Activated CD8-positive, alpha-beta memory T cell treated with anti-CD3 and anti-CD28 coated beads, Interleukin-2, amount 50 U/mL, for 24 hours (primary cell): ENCODE data around the gene FAM228A.
"Not testable (repeated sequence)": the region's sequence is repeated elsewhere in the genome, so short reads cannot be mapped to it uniquely, and the experiment has no call there.

ENCODE experiments used
- DNase-seq: peaks from one replicate; pipeline ENCODE4 v3.0.0-alpha.2; 2020; ENCODE audit errors: extremely low read depth

The FAM228A gene

GRCh38 chr2:24174851-24175277 is at the start of gene FAM228A:
FAM228A (plus strand) TSS chr2:24175053; CDS start chr2:24175481, 428 bp downstream.
- no peak for DNase-seq

DNA sequence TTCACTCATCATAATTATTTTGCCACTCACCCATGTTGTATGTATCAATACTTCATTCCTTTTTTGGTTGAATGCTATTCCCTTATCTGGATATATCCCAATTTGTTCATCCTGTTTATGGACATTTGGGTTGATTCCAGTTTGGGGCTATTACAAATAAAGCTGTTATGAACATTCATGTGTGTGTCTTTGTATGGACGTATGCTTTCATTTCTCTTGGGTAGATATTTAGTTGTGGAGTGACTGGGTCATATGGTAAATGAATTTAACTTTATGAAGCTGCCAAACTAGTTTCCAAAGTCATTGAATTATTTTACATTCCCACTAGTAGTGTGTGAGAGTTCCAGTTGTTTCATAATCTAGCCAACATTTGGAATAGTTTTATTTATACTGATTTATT is 48.9 kb upstream of the FAM228A start:
- DNase-seq: no peak

DNA sequence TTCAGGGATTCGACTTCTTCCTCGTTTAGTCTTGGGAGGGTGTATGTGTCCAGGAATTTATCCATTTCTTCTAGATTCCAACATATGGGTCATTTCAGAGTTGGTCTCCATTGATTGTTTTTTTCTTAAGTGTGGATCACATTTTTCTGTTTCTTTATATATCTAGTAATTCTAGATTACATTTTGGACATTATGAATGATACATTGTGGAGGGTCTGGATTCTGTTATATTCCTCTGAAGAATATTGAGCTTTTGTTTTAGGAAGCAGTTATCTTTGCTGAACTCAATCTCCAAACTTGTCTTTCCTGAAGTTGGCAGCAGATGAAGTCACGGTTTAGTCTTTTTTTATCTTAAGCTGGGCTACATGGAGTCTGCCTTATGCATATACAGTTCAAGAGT is 42.3 kb upstream of the FAM228A start:
- no peak for DNase-seq

DNA sequence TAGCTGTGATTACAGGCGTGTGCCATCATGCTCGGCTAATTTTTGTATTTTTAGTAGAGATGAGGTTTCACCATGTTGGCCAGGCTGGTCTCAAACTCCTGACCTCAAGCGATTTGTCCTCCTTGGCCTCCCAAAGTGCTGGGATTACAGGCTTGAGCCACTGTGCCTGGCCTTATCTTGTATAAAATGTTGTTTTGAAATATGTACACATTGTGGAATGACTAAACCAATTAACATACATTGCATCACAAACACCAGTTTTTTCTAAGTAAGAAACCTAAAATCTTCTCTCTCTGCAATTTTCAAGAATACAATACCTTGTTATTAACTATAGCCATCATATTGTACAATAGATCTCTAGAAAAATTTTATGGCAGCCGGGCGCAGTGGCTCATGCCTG is 34.5 kb upstream of the FAM228A start:
- not testable (repeated sequence) for DNase-seq

- DNase-seq: no peak
Observed at GRCh38 chr2:24147364-24147763, 27.5 kb upstream of the FAM228A start.

DNA sequence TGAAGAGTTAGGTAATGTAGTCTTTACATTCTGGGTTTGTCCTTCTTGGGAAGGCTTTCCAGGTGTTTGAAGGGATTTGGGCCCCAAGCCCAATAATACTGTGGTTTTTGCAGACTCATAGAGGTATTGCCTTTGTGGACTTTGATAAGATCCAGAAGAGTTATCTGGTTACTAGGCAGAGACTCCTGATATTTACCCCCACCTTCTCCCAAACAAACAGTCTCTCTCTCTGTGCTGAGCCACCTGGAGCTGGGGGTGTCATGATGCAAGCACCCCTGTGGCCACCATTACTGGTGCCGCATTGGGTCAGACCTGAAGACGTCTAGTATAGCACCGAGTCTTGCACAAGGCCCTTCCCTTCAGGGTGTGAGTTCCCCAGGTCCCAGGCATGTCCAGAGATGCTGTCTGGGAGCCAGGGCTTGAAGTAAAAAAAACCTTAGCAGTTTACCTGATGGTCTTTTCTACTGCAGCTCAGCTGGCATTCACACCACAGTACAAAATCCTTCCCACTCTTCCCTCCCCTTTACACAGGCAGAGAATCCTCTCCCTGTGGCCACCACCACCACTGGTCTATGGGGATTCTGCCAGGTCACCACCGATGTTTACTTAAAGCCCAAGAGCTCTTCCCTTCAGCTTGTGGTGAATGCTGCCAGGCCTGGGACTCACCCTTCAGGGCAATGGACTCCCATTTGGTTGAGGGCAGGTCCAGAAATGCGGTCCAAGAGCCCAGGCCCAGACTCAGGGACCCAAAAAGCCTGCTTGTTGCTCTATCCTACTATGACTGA is 22.2 kb upstream of the FAM228A start:
- DNase-seq: no peak

- no peak for DNase-seq
Observed at GRCh38 chr2:24153478-24153877, 21.4 kb upstream of the FAM228A start.

DNA sequence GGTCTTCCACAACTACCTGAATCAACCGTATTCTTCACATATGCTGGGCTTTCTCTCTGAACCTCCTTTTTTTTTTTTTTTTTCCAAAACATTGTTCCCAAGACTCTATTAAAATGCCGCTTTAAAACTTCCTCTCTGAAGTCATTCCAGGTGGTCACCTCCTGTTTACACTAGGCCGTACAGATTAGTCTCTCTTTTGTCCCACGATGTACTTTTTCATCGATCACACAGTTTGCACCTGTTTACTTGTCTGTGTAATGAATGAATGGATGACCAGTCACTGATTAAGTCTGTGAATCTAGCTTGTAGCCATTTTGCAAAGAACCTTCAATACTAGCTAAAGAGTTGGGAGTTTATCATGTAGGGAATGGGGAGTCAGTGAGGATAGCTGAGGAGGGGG is 16.7 kb upstream of the FAM228A start:
- no peak for DNase-seq

GRCh38 chr2:24159708-24160107 is 15.1 kb upstream of the FAM228A start:
- DNase-seq: no peak

DNA sequence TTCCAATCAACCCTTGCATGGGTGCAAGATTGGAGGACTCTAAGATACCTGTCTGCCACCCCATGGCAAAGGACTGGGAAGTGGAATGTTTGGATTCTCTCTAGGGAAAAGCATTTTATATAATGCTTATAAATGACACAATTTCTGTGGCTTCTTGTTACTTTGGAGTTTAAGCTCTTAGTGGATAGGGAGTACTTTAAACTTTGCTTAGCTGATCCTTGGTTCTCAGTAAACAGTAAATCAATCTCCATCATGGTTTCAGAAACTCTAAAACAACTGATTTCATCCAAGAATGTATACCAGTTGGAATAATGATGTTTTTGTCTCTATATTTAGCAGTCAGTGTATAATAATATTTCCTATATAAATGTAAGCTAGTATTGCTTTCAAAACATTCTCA is 14.1 kb upstream of the FAM228A start:
- no peak for DNase-seq

DNA sequence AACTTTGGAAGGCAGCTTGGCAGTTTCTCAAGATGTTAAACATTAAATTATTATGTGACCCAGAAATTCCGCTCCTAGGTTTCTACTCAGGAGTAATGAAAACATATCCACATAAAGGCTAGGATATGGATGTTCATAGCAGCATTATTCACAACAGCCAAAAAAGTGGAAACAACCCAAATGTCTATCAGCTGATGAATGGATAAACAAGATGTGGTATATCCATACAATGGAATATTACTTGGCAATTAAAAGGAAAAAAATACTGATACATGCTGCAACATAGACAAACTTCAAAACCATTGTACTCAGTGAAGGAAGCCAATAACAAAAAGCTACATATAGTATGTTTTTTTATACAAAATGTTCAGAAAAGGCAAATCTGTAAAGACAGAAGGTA is 12.4 kb upstream of the FAM228A start:
- DNase-seq: no peak

DNA sequence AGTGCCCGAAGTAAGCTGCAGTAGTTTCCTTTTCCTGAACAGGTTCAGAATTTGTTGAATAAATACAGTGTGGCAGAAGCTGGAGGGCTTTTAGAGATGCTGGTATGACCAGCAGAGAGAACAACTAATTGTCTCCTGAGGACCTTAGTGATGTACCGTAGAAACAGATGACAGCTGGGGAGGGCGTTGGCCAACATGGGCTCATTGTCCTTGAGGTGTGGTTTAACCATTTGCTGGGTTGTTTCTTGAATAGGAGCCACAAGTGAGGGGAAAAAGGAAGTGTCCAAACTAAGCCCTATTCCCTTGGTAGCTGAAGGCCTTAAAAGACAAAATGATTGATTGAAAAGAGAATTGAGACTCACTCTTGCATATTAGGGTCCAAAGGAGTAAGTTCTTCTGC is 11.7 kb upstream of the FAM228A start:
- no peak for DNase-seq

DNA sequence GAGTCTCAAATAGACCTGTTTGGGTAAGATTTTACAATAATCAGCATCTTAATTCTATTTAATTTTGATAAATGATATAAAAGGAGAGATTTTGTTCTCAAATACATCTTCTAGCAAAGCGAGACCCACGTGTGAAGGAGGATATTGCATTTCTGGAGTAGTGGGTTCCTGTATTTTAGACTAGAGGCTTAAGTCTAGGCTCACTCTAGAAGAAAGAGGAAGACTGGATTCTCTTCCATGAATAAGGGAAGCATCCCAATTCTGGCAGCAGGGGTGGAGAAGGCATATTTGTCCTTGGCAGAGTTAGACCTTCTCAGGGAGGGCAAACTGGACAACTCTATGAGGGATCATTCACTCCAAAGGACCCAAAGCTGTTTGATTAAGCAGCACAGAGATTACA is 11.3 kb upstream of the FAM228A start:
- no peak for DNase-seq

GRCh38 chr2:24164416-24164973 is 10.4 kb upstream of the FAM228A start:
- no peak for DNase-seq

DNA sequence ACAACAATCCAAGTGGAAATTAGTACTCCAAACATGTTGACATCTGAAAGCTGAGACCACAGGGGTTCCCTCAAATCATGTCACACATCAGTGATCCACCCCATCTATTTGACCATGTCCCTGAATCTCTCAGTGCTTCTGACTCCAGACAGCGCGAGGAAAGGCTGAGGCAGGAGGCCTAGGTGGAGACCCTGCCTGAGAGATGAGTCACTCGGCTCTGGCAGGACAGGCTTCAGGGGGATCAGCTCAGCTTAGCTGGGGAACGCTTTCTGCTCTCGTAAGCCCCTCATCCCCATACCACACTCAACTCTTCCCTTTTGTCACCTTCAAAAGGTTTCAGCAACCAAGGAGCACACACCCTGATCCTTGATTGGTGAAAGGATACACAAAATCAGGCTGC is 5.8 kb upstream of the FAM228A start:
- DNase-seq: no peak

- DNase-seq: no peak
Observed at GRCh38 chr2:24175631-24176187, 856 bp downstream of the FAM228A start.

- no peak for DNase-seq
Observed at GRCh38 chr2:24176326-24176725, 1.5 kb downstream of the FAM228A start.

- DNase-seq: no peak
Observed at GRCh38 chr2:24179683-24180082, 4.8 kb downstream of the FAM228A start.

GRCh38 chr2:24181849-24182248 is 7.0 kb downstream of the FAM228A start:
- no peak for DNase-seq

GRCh38 chr2:24182507-24182906 is 7.7 kb downstream of the FAM228A start:
- DNase-seq: no peak

DNA sequence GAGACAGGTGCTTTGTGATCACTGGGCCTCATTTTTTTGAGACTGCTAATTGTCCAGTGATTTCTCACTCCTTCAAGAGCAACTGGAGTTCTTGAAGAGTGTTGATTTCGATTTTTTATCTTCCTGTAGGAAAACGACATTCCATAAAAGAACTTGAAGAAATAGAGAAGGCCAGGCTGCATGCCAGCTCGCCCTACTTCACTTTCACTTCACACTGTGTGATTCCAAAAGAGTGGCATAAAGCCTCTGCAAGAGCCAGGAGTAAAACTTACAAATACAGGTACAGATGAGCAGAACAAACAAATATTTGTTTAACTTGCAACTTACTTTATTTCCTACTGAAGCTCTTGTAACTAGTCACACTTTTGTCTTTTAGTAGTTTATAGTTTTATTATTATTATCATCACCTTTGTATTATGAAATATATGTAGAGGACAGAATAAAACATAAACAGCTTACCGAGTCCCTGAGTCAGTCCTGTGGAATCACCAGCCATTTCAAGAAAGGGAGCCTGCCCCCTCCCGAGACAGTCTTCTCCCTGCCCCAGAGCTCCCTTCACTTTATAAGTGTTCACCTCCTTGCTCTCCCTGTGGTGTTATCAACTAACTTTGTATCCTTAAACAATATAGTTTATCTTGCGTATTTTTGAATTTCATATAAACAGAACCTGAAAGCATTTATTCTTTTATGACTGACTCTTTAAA is 8.7 kb downstream of the FAM228A start:
- DNase-seq: no peak

DNA sequence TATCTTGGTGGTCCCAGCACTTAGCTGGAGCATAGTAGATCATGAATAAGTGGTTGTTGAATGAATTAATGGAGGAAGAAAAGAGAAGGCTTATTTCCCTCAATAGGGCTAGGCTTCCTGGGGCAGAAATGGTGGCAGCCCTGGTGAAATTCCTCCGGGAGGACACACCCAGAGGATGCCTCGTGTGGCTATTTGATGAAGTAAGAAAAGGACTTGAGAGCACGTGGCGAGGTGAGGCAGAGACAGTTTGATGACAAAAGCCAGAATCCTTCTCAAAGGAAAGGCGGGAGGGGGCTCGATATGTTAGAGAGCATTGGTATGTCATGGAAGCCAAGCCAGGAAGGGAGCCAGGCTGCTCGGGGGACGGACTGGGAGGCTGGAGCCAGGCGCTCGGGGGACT is 14.7 kb downstream of the FAM228A start:
- no peak for DNase-seq

GRCh38 chr2:24190503-24190902 is 15.7 kb downstream of the FAM228A start:
- DNase-seq: no peak
